SK-N-SH (cell line): ENCODE results near the gene FBXW10B.
"Not testable (repeated sequence)": the region's sequence is repeated elsewhere in the genome, so short reads cannot be mapped to it uniquely, and the experiment has no call there.

ENCODE experiments used
- CTCF ChIP-seq: fragments of 200-600 bp; sonication (generic); IDR thresholded peaks from 2 replicates; pipeline ENCODE4 v1.6.1; 2017; ENCODE audit warnings: antibody characterized with exemption, mild to moderate bottlenecking, moderate library complexity
- FOXM1 ChIP-seq: IDR thresholded peaks from 2 replicates; pipeline ENCODE4 v1.4.0; 2012; ENCODE audit warnings: low read depth, mild to moderate bottlenecking
- IRF3 ChIP-seq: fragments of 150-350 bp; IDR thresholded peaks from 2 replicates; pipeline ENCODE4 v1.6.1; 2016; ENCODE audit warnings: mild to moderate bottlenecking, low read depth, low read length
- NFIC ChIP-seq: IDR thresholded peaks from 2 replicates; pipeline ENCODE4 v1.4.0; 2012; ENCODE audit warnings: borderline replicate concordance
- TEAD4 ChIP-seq: IDR thresholded peaks from 2 replicates; pipeline ENCODE4 v1.4.0; 2012; ENCODE audit warnings: mild to moderate bottlenecking, borderline replicate concordance; ENCODE audit not compliant: insufficient read depth
- YY1 ChIP-seq: IDR thresholded peaks from 2 replicates; pipeline ENCODE4 v1.4.0; 2012; ENCODE audit warnings: low read depth, mild to moderate bottlenecking

GRCh38 chr17:15613111-15613510, 6.4 kb downstream of the FBXW10B start:
- TF ChIP-seq IRF3, YY1, CTCF, TEAD4, FOXM1, NFIC: not testable (repeated sequence)
